H9 (cell line): ENCODE measurements around the gene OBI1. TPM values are rescaled to one million over a fixed set of nuclear protein-coding genes. Genes with fewer than 3 reads are reported as not detected.

Experiments
- DNase-seq: peaks from one replicate; pipeline ENCODE4 v3.0.0-alpha.2; 2017
- H2AFZ ChIP-seq: one replicate; pipeline ENCODE4 v1.6.1; 2013; ENCODE audit warnings: mild to moderate bottlenecking, low read length, control low read depth, moderate library complexity
- H2AK5ac ChIP-seq: 2 replicates; pipeline ENCODE4 v1.6.1; 2013; ENCODE audit warnings: low read length, control low read depth, mixed read lengths; ENCODE audit not compliant: insufficient read length
- H2BK120ac ChIP-seq: one replicate; pipeline ENCODE4 v1.6.1; 2013; ENCODE audit warnings: low read depth, mild to moderate bottlenecking, low read length, control low read depth, inconsistent platforms; ENCODE audit not compliant: poor library complexity, severe bottlenecking
- H2BK12ac ChIP-seq: 2 replicates; pipeline ENCODE4 v1.6.1; 2013; ENCODE audit warnings: low read length, control low read depth, mixed read lengths, low read depth; ENCODE audit not compliant: insufficient read length
- H2BK15ac ChIP-seq: 2 replicates; pipeline ENCODE4 v1.6.1; 2013; ENCODE audit warnings: low read depth, low read length, control low read depth
- H2BK20ac ChIP-seq: one replicate; pipeline ENCODE4 v1.6.1; 2013; ENCODE audit warnings: low read depth, mild to moderate bottlenecking, low read length, control low read depth, inconsistent platforms; ENCODE audit not compliant: poor library complexity, severe bottlenecking
- H2BK5ac ChIP-seq: 2 replicates; pipeline ENCODE4 v1.6.1; 2013; ENCODE audit warnings: low read length, control low read depth, mixed read lengths; ENCODE audit not compliant: insufficient read length
- H3K14ac ChIP-seq: 2 replicates; pipeline ENCODE4 v1.6.1; 2013; ENCODE audit warnings: low read length, control low read depth; ENCODE audit not compliant: insufficient read depth
- H3K18ac ChIP-seq: 2 replicates; pipeline ENCODE4 v1.6.1; 2013; ENCODE audit warnings: low read depth, mild to moderate bottlenecking, mixed read lengths, low read length, control low read depth; ENCODE audit not compliant: insufficient read length
- H3K23ac ChIP-seq: 2 replicates; pipeline ENCODE4 v1.6.1; 2013; ENCODE audit warnings: low read length, control low read depth, mixed read lengths, low read depth; ENCODE audit not compliant: insufficient read length
- H3K23me2 ChIP-seq: 2 replicates; pipeline ENCODE4 v1.6.1; 2013; ENCODE audit warnings: low read depth, mild to moderate bottlenecking, mixed read lengths, low read length, control low read depth; ENCODE audit not compliant: insufficient read length, poor library complexity, severe bottlenecking
- H3K27ac ChIP-seq: 2 replicates; pipeline ENCODE4 v1.5.1; 2013; ENCODE audit warnings: low read length, control low read depth, mixed read lengths, low read depth; ENCODE audit not compliant: insufficient read length
- H3K27me3 ChIP-seq: 2 replicates; pipeline ENCODE4 v1.6.1; 2013; ENCODE audit warnings: low read length, control low read depth, inconsistent platforms; ENCODE audit not compliant: insufficient read depth
- H3K4ac ChIP-seq: 2 replicates; pipeline ENCODE4 v1.6.1; 2013; ENCODE audit warnings: low read depth, mild to moderate bottlenecking, control low read depth, inconsistent platforms, low read length, moderate library complexity
- H3K4me1 ChIP-seq: 2 replicates; pipeline ENCODE4 v1.6.1; 2013; ENCODE audit warnings: low read length, control low read depth, inconsistent platforms; ENCODE audit not compliant: insufficient read depth
- H3K4me2 ChIP-seq: 2 replicates; pipeline ENCODE4 v1.6.1; 2013; ENCODE audit warnings: low read length, control low read depth, mixed read lengths; ENCODE audit not compliant: insufficient read length, insufficient read depth
- H3K56ac ChIP-seq: 2 replicates; pipeline ENCODE4 v1.6.1; 2013; ENCODE audit warnings: low read depth, mild to moderate bottlenecking, mixed read lengths, low read length, control low read depth; ENCODE audit not compliant: insufficient read length
- H3K79me1 ChIP-seq: 2 replicates; pipeline ENCODE4 v1.6.1; 2013; ENCODE audit warnings: low read depth, mild to moderate bottlenecking, moderate library complexity, low read length, control low read depth, inconsistent platforms; ENCODE audit not compliant: insufficient read depth, poor library complexity, severe bottlenecking
- H3K79me2 ChIP-seq: 2 replicates; pipeline ENCODE4 v1.6.1; 2013; ENCODE audit warnings: low read length, control low read depth, inconsistent platforms; ENCODE audit not compliant: insufficient read depth
- H3K9ac ChIP-seq: 2 replicates; pipeline ENCODE4 v1.6.1; 2013; ENCODE audit warnings: low read length, control low read depth, mixed read lengths; ENCODE audit not compliant: insufficient read length; ENCODE audit errors: extremely low read depth
- H3K9me3 ChIP-seq: one replicate; pipeline ENCODE4 v1.6.1; 2013; ENCODE audit warnings: low read depth, low read length, inconsistent platforms; ENCODE audit not compliant: control insufficient read depth
- H3T11ph ChIP-seq: one replicate; pipeline ENCODE4 v1.6.1; 2013; ENCODE audit warnings: mild to moderate bottlenecking, low read length, control low read depth, inconsistent platforms
- H4K20me1 ChIP-seq: one replicate; pipeline ENCODE4 v1.6.1; 2013; ENCODE audit not compliant: control insufficient read depth, insufficient read length, insufficient read depth
- H4K5ac ChIP-seq: 2 replicates; pipeline ENCODE4 v1.6.1; 2013; ENCODE audit warnings: low read depth, mild to moderate bottlenecking, mixed read lengths, low read length, control low read depth; ENCODE audit not compliant: insufficient read length
- H4K8ac ChIP-seq: replicated peaks from 2 replicates; pipeline ENCODE4 v1.6.1; 2013; ENCODE audit warnings: low read length, control low read depth, mixed read lengths, low read depth; ENCODE audit not compliant: insufficient read length
- H4K91ac ChIP-seq: 2 replicates; pipeline ENCODE4 v1.6.1; 2013; ENCODE audit warnings: low read depth, mild to moderate bottlenecking, moderate library complexity, mixed read lengths, low read length, control low read depth; ENCODE audit not compliant: insufficient read length
- H3K27ac Mint-ChIP-seq, 3 experiments: 2 replicates in 2 of 3; 3 replicates in 1 of 3; pipeline ENCODE4 v1.8.0; 2020 to 2021; ENCODE audit warnings: mixed read lengths in 3 of 3, mild to moderate bottlenecking in 1 of 3, moderate library complexity in 1 of 3
- H3K27me3 Mint-ChIP-seq: 2 replicates; pipeline ENCODE4 v1.8.0; 2021; ENCODE audit warnings: low read depth, mild to moderate bottlenecking, moderate library complexity, mixed read lengths
- H3K36me3 Mint-ChIP-seq, 3 experiments: 2 replicates in 2 of 3; 3 replicates in 1 of 3; pipeline ENCODE4 v1.8.0; 2020 to 2021; ENCODE audit warnings: low read depth in 3 of 3, mixed read lengths in 3 of 3; ENCODE audit not compliant: insufficient read depth in 1 of 3
- H3K4me1 Mint-ChIP-seq, 2 experiments: 2 replicates each; pipeline ENCODE4 v1.8.0; 2020; ENCODE audit warnings: mixed read lengths in 2 of 2
- H3K4me3 Mint-ChIP-seq, 2 experiments: 2 replicates in 1 of 2; 3 replicates in 1 of 2; pipeline ENCODE4 v1.8.0; 2020 to 2021; ENCODE audit warnings: mild to moderate bottlenecking in 2 of 2, mixed read lengths in 2 of 2, moderate library complexity in 1 of 2
- H3K9me3 Mint-ChIP-seq, 2 experiments: 2 replicates in 1 of 2; 3 replicates in 1 of 2; pipeline ENCODE4 v1.8.0; 2020; ENCODE audit warnings: mild to moderate bottlenecking in 2 of 2, mixed read lengths in 2 of 2, moderate library complexity in 1 of 2
- WGBS: extraction: QIAGEN DNeasy Blood & Tissue Kit; methylation state at CpG from one replicate; pipeline ENCODE4 v1.1.7; 2013; ENCODE audit warnings: missing lambda C conversion rate, low lambda C conversion rate, mixed read lengths; ENCODE audit not compliant: insufficient read length; ENCODE audit errors: extremely low coverage; 5-methylcytosine and 5-hydroxymethylcytosine counted together
- total RNA-seq: library from RNA; stranded (reverse); gene quantifications from 2 replicates; pipeline ENCODE4 v1.2.1, GENCODE V29; 2021
- TF ChIP-seq, protein P1 (sequence below): fragments of 200-600 bp; sonication (generic); conservative IDR thresholded peaks from 3 replicates; pipeline ENCODE4 v1.8.0; 2021; ENCODE audit warnings: antibody characterized with exemption, mild to moderate bottlenecking

Gene OBI1
- total RNA-seq, 1 experiment from 2014 or later: 24.4 TPM

DNA sequence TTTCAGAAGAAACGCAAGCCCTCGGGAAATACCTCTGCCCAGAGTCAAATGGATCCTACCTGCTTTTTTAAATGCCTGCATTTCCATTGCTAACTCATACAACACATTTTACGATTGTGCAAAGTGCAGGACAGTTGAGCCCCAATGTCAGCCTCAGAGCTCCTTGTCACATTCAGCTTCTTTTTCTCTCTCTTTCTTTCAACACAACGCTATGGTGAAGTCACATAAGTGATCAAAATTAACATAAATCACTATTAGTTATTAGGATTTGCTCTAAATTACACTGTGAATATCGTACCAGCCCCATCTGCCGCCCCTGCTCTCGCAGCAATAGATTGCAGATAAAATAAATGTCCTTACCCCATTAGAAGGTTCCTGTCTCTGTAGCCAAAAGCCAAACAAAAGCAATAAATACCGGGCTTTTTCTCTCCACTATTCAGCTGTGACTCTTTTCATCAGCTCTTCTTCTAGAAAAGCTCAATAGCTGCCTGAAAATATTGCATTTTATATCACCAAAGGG is 64.4 kb downstream of the OBI1 start:
- no peaks in the 10 kb centered on the region for H3K9me3 ChIP-seq
- TF ChIP-seq, protein P1, sequence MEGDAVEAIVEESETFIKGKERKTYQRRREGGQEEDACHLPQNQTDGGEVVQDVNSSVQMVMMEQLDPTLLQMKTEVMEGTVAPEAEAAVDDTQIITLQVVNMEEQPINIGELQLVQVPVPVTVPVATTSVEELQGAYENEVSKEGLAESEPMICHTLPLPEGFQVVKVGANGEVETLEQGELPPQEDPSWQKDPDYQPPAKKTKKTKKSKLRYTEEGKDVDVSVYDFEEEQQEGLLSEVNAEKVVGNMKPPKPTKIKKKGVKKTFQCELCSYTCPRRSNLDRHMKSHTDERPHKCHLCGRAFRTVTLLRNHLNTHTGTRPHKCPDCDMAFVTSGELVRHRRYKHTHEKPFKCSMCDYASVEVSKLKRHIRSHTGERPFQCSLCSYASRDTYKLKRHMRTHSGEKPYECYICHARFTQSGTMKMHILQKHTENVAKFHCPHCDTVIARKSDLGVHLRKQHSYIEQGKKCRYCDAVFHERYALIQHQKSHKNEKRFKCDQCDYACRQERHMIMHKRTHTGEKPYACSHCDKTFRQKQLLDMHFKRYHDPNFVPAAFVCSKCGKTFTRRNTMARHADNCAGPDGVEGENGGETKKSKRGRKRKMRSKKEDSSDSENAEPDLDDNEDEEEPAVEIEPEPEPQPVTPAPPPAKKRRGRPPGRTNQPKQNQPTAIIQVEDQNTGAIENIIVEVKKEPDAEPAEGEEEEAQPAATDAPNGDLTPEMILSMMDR: no peak
- no peak overlapping the region for H2AK5ac ChIP-seq
- no peak overlapping the region for H3K4ac ChIP-seq
- no peak for DNase-seq
- no peaks in the 10 kb centered on the region for H3K79me1 ChIP-seq
- Mint-ChIP-seq H3K36me3 (no peaks in the 10 kb centered on the region), H3K4me1 (peaks cover 20 to 41% of the 10 kb centered on the region in 2 experiments), H3K9me3 (peaks cover 0 to 12% of the 10 kb centered on the region in 2 experiments; a peak in 2 of 5 replicates), H3K4me3 (peak overlapping the region in 1 of 2 experiments; percentile 76; a peak in 3 of 5 replicates), H3K27ac (no peak overlapping the region), H3K27me3 (peaks cover 97% of the 10 kb centered on the region)
- H2BK20ac ChIP-seq: no peak overlapping the region
- no peak overlapping the region for H4K91ac ChIP-seq
- peak overlapping the region; percentile 66 for H3K4me2 ChIP-seq
- H2AFZ ChIP-seq: no peak overlapping the region
- WGBS: no CpG with 5 or more reads among the region's 8 CpGs
- peaks cover 61% of the 10 kb centered on the region for H3K27me3 ChIP-seq
- no peaks in the 10 kb centered on the region for H3K79me2 ChIP-seq
- no peak overlapping the region for H3T11ph ChIP-seq
- H2BK15ac ChIP-seq: no peak overlapping the region
- no peak overlapping the region for H3K18ac ChIP-seq
- H2BK5ac ChIP-seq: no peak overlapping the region
- no peak overlapping the region for H4K8ac ChIP-seq
- no peak overlapping the region for H3K56ac ChIP-seq
- H3K14ac ChIP-seq: no peak overlapping the region
- H4K20me1 ChIP-seq: no peaks in the 10 kb centered on the region
- no peak overlapping the region for H2BK120ac ChIP-seq
- H3K27ac ChIP-seq: no peak overlapping the region
- no peaks in the 10 kb centered on the region for H3K4me1 ChIP-seq
- no peak overlapping the region for H3K9ac ChIP-seq
- no peak overlapping the region for H3K23ac ChIP-seq
- H3K23me2 ChIP-seq: peaks cover 13% of the 10 kb centered on the region
- H4K5ac ChIP-seq: no peak overlapping the region
- H2BK12ac ChIP-seq: no peak overlapping the region
